Progenitor cell of endocrine pancreas (in vitro differentiated cells): Measurements from ENCODE around the gene CDHR3. TPM values are rescaled to one million over a fixed set of nuclear protein-coding genes. Genes with fewer than 3 reads are reported as not detected.

Experiments used
- DNase-seq: peaks from one replicate; pipeline ENCODE4 v3.0.0; 2021; ENCODE audit warnings: low spot score; ENCODE audit not compliant: unreplicated experiment
- H3K27ac Mint-ChIP-seq: 2 replicates; pipeline ENCODE4 v1.8.0; 2021; ENCODE audit warnings: mild to moderate bottlenecking, moderate library complexity, mixed read lengths
- H3K27me3 Mint-ChIP-seq: 2 replicates; pipeline ENCODE4 v1.8.0; 2021; ENCODE audit warnings: mixed read lengths
- H3K36me3 Mint-ChIP-seq: 2 replicates; pipeline ENCODE4 v1.8.0; 2022; ENCODE audit warnings: mixed read lengths; ENCODE audit not compliant: insufficient read depth
- H3K4me1 Mint-ChIP-seq: 2 replicates; pipeline ENCODE4 v1.8.0; 2021; ENCODE audit warnings: low read depth, mixed read lengths
- H3K4me3 Mint-ChIP-seq: 2 replicates; pipeline ENCODE4 v1.8.0; 2021; ENCODE audit warnings: low read depth, mild to moderate bottlenecking, moderate library complexity, mixed read lengths
- H3K9me3 Mint-ChIP-seq: 2 replicates; pipeline ENCODE4 v1.8.0; 2021; ENCODE audit warnings: low read depth, mixed read lengths
- CTCF ChIP-seq: fragments of 200-600 bp; sonication (generic); IDR thresholded peaks from one replicate; pipeline ENCODE4 v1.5.0; 2021; ENCODE audit warnings: antibody characterized with exemption, mild to moderate bottlenecking; ENCODE audit not compliant: unreplicated experiment
- total RNA-seq: library from RNA; stranded (reverse); gene quantifications from 2 replicates; pipeline ENCODE4 v1.2.1, GENCODE V29; 2021

Gene CDHR3
- total RNA-seq, 1 donor from 2014 or later: 15.7 TPM

GRCh38 chr7:106069471-106070200 lies 106.6 kb downstream of the CDHR3 start:
- Mint-ChIP-seq H3K27me3 (peaks cover 16% of the 10 kb centered on the region), H3K9me3 (no peaks in the 10 kb centered on the region), H3K27ac (no peak overlapping the region), H3K4me1 (peaks cover 21% of the 10 kb centered on the region), H3K4me3 (no peak overlapping the region), H3K36me3 (no peaks in the 10 kb centered on the region)
- no peak for DNase-seq
- no peak for TF ChIP-seq CTCF

- no peak for TF ChIP-seq CTCF
- peaks cover 17% of the 10 kb centered on the region for H3K27me3 Mint-ChIP-seq
- H3K4me3 Mint-ChIP-seq: no peak overlapping the region
- no peak overlapping the region for H3K27ac Mint-ChIP-seq
- no peaks in the 10 kb centered on the region for H3K9me3 Mint-ChIP-seq
- DNase-seq: no peak
- peaks cover 20% of the 10 kb centered on the region for H3K4me1 Mint-ChIP-seq
- no peaks in the 10 kb centered on the region for H3K36me3 Mint-ChIP-seq
Measured at GRCh38 chr7:106070201-106070551, 107.1 kb downstream of the CDHR3 start.

GRCh38 chr7:106070567-106071254 lies 107.6 kb downstream of the CDHR3 start:
- TF ChIP-seq CTCF: no peak
- H3K27ac Mint-ChIP-seq: no peak overlapping the region
- peaks cover 17% of the 10 kb centered on the region for H3K27me3 Mint-ChIP-seq
- DNase-seq: no peak
- H3K4me3 Mint-ChIP-seq: no peak overlapping the region
- H3K36me3 Mint-ChIP-seq: no peaks in the 10 kb centered on the region
- H3K9me3 Mint-ChIP-seq: no peaks in the 10 kb centered on the region
- H3K4me1 Mint-ChIP-seq: peaks cover 16% of the 10 kb centered on the region

- no peak overlapping the region for H3K4me3 Mint-ChIP-seq
- H3K27ac Mint-ChIP-seq: peak overlapping the region; percentile 69
- H3K36me3 Mint-ChIP-seq: no peaks in the 10 kb centered on the region
Measured at GRCh38 chr7:106071356-106071998, 108.4 kb downstream of the CDHR3 start.

More at GRCh38 chr7:106071356-106071998, 108.4 kb downstream of the CDHR3 start:
- TF ChIP-seq CTCF: no peak
- peaks cover 12% of the 10 kb centered on the region for H3K4me1 Mint-ChIP-seq
- peaks cover 13% of the 10 kb centered on the region for H3K27me3 Mint-ChIP-seq
- no peaks in the 10 kb centered on the region for H3K9me3 Mint-ChIP-seq
- DNase-seq: no peak
